ENCODE data around the gene CUEDC2. TPM values are rescaled to one million over a fixed set of nuclear protein-coding genes. Genes with fewer than 3 reads are reported as not detected.

Gene CUEDC2
- total RNA-seq, 1 donor, result 45.2 TPM

GRCh38 chr10:102399217-102400021, 33.0 kb downstream of the CUEDC2 start:
- DNase-seq (ENCODE audit: low read depth in 2 of 3, low spot score in 2 of 3), result peak; percentile 86 to 90 (median 89)

- DNase-seq (ENCODE audit: low read depth in 2 of 3, low spot score in 2 of 3), result no peak
These were observed 34.0 kb downstream of the CUEDC2 start for GRCh38 chr10:102398172-102399020.

GRCh38 chr10:102397222-102398171, 34.9 kb downstream of the CUEDC2 start:
- no peak for DNase-seq (ENCODE audit: low read depth in 2 of 3, low spot score in 2 of 3)

- DNase-seq (ENCODE audit: low read depth in 2 of 3, low spot score in 2 of 3), result no peak
These were observed 35.6 kb downstream of the CUEDC2 start for GRCh38 chr10:102396730-102397151.

- no peak for DNase-seq (ENCODE audit: low read depth in 2 of 3, low spot score in 2 of 3)
These were observed 36.1 kb downstream of the CUEDC2 start for GRCh38 chr10:102396317-102396650.

GRCh38 chr10:102395400-102396316, 36.7 kb downstream of the CUEDC2 start, which contains the start of gene NFKB2:
NFKB2 (plus strand) TSS chr10:102395705; CDS start chr10:102395960, 255 bp downstream.
- peak; percentile 92 to 94 (median 92) for DNase-seq (ENCODE audit: low read depth in 2 of 3, low spot score in 2 of 3)

GRCh38 chr10:102394801-102395399, 37.5 kb downstream of the CUEDC2 start:
- DNase-seq (ENCODE audit: low read depth in 2 of 3, low spot score in 2 of 3), result peak in 1 of 3 donors; percentile 55

GRCh38 chr10:102394079-102394800, 38.1 kb downstream of the CUEDC2 start:
- peak; percentile 96 to 98 (median 97) for DNase-seq (ENCODE audit: low read depth in 2 of 3, low spot score in 2 of 3)

GRCh38 chr10:102393411-102394078, 38.8 kb downstream of the CUEDC2 start:
- no peak for DNase-seq (ENCODE audit: low read depth in 2 of 3, low spot score in 2 of 3)

- no peak for DNase-seq (ENCODE audit: low read depth in 2 of 3, low spot score in 2 of 3)
These were observed 40.1 kb downstream of the CUEDC2 start for GRCh38 chr10:102392306-102392705.

GRCh38 chr10:102389894-102390293, 42.5 kb downstream of the CUEDC2 start:
- no peak for DNase-seq (ENCODE audit: low read depth in 2 of 3, low spot score in 2 of 3)

GRCh38 chr10:102384606-102385429, 47.6 kb downstream of the CUEDC2 start:
- no peak for DNase-seq (ENCODE audit: low read depth in 2 of 3, low spot score in 2 of 3)

- peak in 1 of 3 donors; percentile 35 for DNase-seq (ENCODE audit: low read depth in 2 of 3, low spot score in 2 of 3)
These were observed 48.3 kb downstream of the CUEDC2 start for GRCh38 chr10:102384053-102384452.

GRCh38 chr10:102382871-102383270, 49.5 kb downstream of the CUEDC2 start:
- no peak for DNase-seq (ENCODE audit: low read depth in 2 of 3, low spot score in 2 of 3)

- no peak for DNase-seq (ENCODE audit: low read depth in 2 of 3, low spot score in 2 of 3)
These were observed 50.4 kb downstream of the CUEDC2 start for GRCh38 chr10:102381983-102382382.

- DNase-seq (ENCODE audit: low read depth in 2 of 3, low spot score in 2 of 3), result no peak
These were observed 53.0 kb downstream of the CUEDC2 start for GRCh38 chr10:102379383-102379782.

GRCh38 chr10:102376901-102377300, 55.5 kb downstream of the CUEDC2 start:
- DNase-seq (ENCODE audit: low read depth in 2 of 3, low spot score in 2 of 3), result no peak
